Neural progenitor cell (in vitro differentiated cells): ENCODE data around the gene CNTN1. TPM values are rescaled to one million over a fixed set of nuclear protein-coding genes. Genes with fewer than 3 reads are reported as not detected.

Source experiments
- DNase-seq: peaks from one replicate; pipeline ENCODE4 v3.0.0-alpha.2; 2016; ENCODE audit warnings: low spot score
- H2AFZ ChIP-seq: fragments of 200-600 bp; sonication (generic); replicated peaks from 2 replicates; pipeline ENCODE4 v1.6.1; 2016; ENCODE audit warnings: antibody characterized with exemption
- H3F3A ChIP-seq: fragments of 200-600 bp; sonication (generic); 2 replicates; pipeline ENCODE4 v1.6.1; 2016; ENCODE audit warnings: antibody characterized with exemption, low read depth
- H3K27ac ChIP-seq: fragments of 200-600 bp; sonication (generic); 2 replicates; pipeline ENCODE4 v1.5.1; 2016; ENCODE audit warnings: mild to moderate bottlenecking
- H3K27me3 ChIP-seq: fragments of 200-600 bp; sonication (generic); 2 replicates; pipeline ENCODE4 v1.6.1; 2016; ENCODE audit warnings: mild to moderate bottlenecking, moderate library complexity
- H3K36me3 ChIP-seq: fragments of 200-600 bp; sonication (generic); 2 replicates; pipeline ENCODE4 v1.5.1; 2016
- H3K4me1 ChIP-seq: fragments of 200-600 bp; sonication (generic); 2 replicates; pipeline ENCODE4 v1.6.1; 2016; ENCODE audit warnings: mixed run types
- H3K4me2 ChIP-seq: fragments of 200-600 bp; sonication (generic); 2 replicates; pipeline ENCODE4 v1.6.1; 2016
- H3K4me3 ChIP-seq: fragments of 200-600 bp; sonication (generic); 2 replicates; pipeline ENCODE4 v1.5.1; 2016
- H3K79me2 ChIP-seq: fragments of 200-600 bp; sonication (generic); 2 replicates; pipeline ENCODE4 v1.6.1; 2016; ENCODE audit warnings: low read depth
- H3K9ac ChIP-seq: fragments of 200-600 bp; sonication (generic); 2 replicates; pipeline ENCODE4 v1.6.1; 2016
- H3K9me3 ChIP-seq: fragments of 200-600 bp; sonication (generic); 2 replicates; pipeline ENCODE4 v1.5.1; 2016; ENCODE audit warnings: low read depth
- H4K20me1 ChIP-seq: fragments of 200-600 bp; sonication (generic); 2 replicates; pipeline ENCODE4 v1.6.1; 2016; ENCODE audit warnings: low read depth
- H3K27ac Mint-ChIP-seq: 3 replicates; pipeline ENCODE4 v1.8.0; 2021; ENCODE audit warnings: mixed read lengths
- H3K27me3 Mint-ChIP-seq: 2 replicates; pipeline ENCODE4 v1.8.0; 2022; ENCODE audit warnings: low read depth, mild to moderate bottlenecking, inconsistent platforms, moderate library complexity, mixed read lengths; ENCODE audit not compliant: insufficient read depth
- H3K36me3 Mint-ChIP-seq: 3 replicates; pipeline ENCODE4 v1.8.0; 2021; ENCODE audit warnings: mixed read lengths
- H3K4me1 Mint-ChIP-seq: 3 replicates; pipeline ENCODE4 v1.8.0; 2021; ENCODE audit warnings: mixed read lengths
- H3K4me3 Mint-ChIP-seq: 3 replicates; pipeline ENCODE4 v1.8.0; 2021; ENCODE audit warnings: mild to moderate bottlenecking, moderate library complexity, mixed read lengths
- H3K9me3 Mint-ChIP-seq: 3 replicates; pipeline ENCODE4 v1.8.0; 2020; ENCODE audit warnings: mixed read lengths
- EZH2 ChIP-seq: fragments of 200-600 bp; sonication (generic); IDR thresholded peaks from 2 replicates; pipeline ENCODE4 v1.6.1; 2017; ENCODE audit warnings: antibody characterized with exemption, mild to moderate bottlenecking, moderate library complexity
- EZH2phosphoT487 ChIP-seq: fragments of 200-600 bp; sonication (generic); IDR thresholded peaks from 2 replicates; pipeline ENCODE4 v1.6.1; 2017; ENCODE audit warnings: antibody characterized with exemption
- total RNA-seq: library from RNA; depleted of rRNA; stranded (reverse); fragments of >200 nt; gene quantifications from 2 replicates; pipeline ENCODE4 v1.2.3, GENCODE V29; 2015; ENCODE audit warnings: low replicate concordance
- TF ChIP-seq, protein P1 (sequence below): fragments of 200-600 bp; sonication (generic); IDR thresholded peaks from 2 replicates; pipeline ENCODE4 v1.5.1; 2017; ENCODE audit warnings: antibody characterized with exemption, mild to moderate bottlenecking

The CNTN1 gene
- total RNA-seq, 1 donor from 2014 or later: 0.17 TPM

DNA sequence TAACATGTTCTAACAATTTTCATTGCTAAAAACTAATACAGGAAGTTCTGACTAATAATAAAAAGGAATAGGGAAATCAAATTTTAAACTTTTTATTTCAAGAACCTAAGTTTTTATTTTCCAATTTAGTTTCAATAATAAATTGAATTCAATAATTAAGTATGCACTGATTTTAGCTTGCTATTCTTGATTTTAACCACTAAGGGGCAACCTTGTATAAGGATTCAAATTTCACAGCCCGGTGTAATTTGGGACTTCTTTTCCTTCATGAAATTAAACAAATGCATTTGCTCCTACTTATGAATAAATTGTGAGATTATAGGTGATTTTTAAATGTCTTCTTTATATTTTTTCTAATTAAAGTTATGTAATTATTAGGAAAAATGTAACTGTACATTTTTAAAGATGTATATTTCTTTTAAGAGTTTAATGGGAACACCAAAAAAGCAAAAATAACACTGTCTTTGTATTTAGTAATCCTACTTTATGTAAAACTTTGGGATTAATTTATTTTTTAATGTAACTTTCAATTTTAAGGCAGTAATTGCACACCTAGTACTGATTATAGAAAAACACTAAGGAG, 254.5 kb downstream of the CNTN1 start:
- Histone ChIP-seq H3K4me1 (no peaks in the 10 kb centered on the region), H3K79me2 (no peaks in the 10 kb centered on the region), H3K27ac (no peak overlapping the region), H2AFZ (no peak overlapping the region), H3K9ac (no peak overlapping the region), H3K27me3 (no peaks in the 10 kb centered on the region), H4K20me1 (no peaks in the 10 kb centered on the region), H3K9me3 (no peaks in the 10 kb centered on the region), H3F3A (no peaks in the 10 kb centered on the region), H3K4me2 (no peak overlapping the region), H3K36me3 (no peaks in the 10 kb centered on the region), H3K4me3 (no peak overlapping the region)
- Mint-ChIP-seq H3K4me3 (no peak overlapping the region), H3K27ac (no peak overlapping the region), H3K4me1 (no peaks in the 10 kb centered on the region), H3K36me3 (no peaks in the 10 kb centered on the region), H3K27me3 (peaks cover 2% of the 10 kb centered on the region), H3K9me3 (no peaks in the 10 kb centered on the region)
- TF ChIP-seq, protein P1, sequence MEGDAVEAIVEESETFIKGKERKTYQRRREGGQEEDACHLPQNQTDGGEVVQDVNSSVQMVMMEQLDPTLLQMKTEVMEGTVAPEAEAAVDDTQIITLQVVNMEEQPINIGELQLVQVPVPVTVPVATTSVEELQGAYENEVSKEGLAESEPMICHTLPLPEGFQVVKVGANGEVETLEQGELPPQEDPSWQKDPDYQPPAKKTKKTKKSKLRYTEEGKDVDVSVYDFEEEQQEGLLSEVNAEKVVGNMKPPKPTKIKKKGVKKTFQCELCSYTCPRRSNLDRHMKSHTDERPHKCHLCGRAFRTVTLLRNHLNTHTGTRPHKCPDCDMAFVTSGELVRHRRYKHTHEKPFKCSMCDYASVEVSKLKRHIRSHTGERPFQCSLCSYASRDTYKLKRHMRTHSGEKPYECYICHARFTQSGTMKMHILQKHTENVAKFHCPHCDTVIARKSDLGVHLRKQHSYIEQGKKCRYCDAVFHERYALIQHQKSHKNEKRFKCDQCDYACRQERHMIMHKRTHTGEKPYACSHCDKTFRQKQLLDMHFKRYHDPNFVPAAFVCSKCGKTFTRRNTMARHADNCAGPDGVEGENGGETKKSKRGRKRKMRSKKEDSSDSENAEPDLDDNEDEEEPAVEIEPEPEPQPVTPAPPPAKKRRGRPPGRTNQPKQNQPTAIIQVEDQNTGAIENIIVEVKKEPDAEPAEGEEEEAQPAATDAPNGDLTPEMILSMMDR: peak; percentile 83
- no peak for TF ChIP-seq EZH2phosphoT487
- peak; percentile 20 for DNase-seq

- Histone ChIP-seq H3K27me3 (no peaks in the 10 kb centered on the region), H3K9ac (no peak overlapping the region), H3K9me3 (no peaks in the 10 kb centered on the region), H3K4me3 (no peak overlapping the region), H3K27ac (no peak overlapping the region), H3K4me1 (no peaks in the 10 kb centered on the region), H3F3A (no peaks in the 10 kb centered on the region), H3K79me2 (no peaks in the 10 kb centered on the region), H3K36me3 (no peaks in the 10 kb centered on the region), H2AFZ (no peak overlapping the region), H4K20me1 (no peaks in the 10 kb centered on the region), H3K4me2 (no peak overlapping the region)
- Mint-ChIP-seq H3K27me3 (peaks cover 2% of the 10 kb centered on the region), H3K27ac (no peak overlapping the region), H3K4me1 (no peaks in the 10 kb centered on the region), H3K9me3 (no peaks in the 10 kb centered on the region), H3K36me3 (no peaks in the 10 kb centered on the region), H3K4me3 (no peak overlapping the region)
- TF ChIP-seq EZH2phosphoT487: no peak
- TF ChIP-seq, protein P1: no peak
- no peak for TF ChIP-seq EZH2
- DNase-seq: no peak
Measured at GRCh38 chr12:40947797-40948196, 255.6 kb downstream of the CNTN1 start.

DNA sequence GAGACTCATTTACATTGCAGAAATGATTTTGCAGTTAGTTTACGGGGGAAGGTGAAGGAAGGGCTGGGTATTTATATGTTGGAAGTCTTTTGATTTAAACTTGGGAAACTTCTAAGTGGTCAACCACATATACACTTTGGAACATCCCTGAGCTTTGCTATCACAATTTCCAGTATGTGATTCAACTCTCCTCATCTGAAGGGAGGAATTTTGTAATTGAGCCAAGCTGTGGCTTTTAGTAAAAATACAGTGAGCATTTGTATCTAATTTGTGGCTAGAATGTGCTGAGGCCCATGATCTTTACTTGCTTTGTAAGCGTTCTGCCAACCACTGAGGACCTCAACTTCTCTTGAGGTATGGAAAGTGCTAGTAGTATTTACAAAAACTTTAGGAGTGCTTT, 260.8 kb downstream of the CNTN1 start:
- TF ChIP-seq, protein P1: no peak
- TF ChIP-seq EZH2phosphoT487 (no peak), EZH2 (no peak)
- Histone ChIP-seq H3K27ac (no peak overlapping the region), H3K4me3 (no peak overlapping the region), H3K36me3 (no peaks in the 10 kb centered on the region), H3K79me2 (no peaks in the 10 kb centered on the region), H3K9me3 (no peaks in the 10 kb centered on the region), H3K27me3 (no peaks in the 10 kb centered on the region), H3K4me1 (no peaks in the 10 kb centered on the region), H2AFZ (no peak overlapping the region), H3F3A (no peaks in the 10 kb centered on the region), H4K20me1 (no peaks in the 10 kb centered on the region), H3K9ac (no peak overlapping the region), H3K4me2 (no peak overlapping the region)
- no peak overlapping the region for H3K4me3 Mint-ChIP-seq
- no peak for DNase-seq
- no peak overlapping the region for H3K27ac Mint-ChIP-seq
- H3K27me3 Mint-ChIP-seq: peaks cover 4% of the 10 kb centered on the region
- no peaks in the 10 kb centered on the region for H3K36me3 Mint-ChIP-seq
- H3K4me1 Mint-ChIP-seq: no peaks in the 10 kb centered on the region
- H3K9me3 Mint-ChIP-seq: no peaks in the 10 kb centered on the region
